ENCODE results near the gene KLRB1. TPM values are rescaled to one million over a fixed set of nuclear protein-coding genes. Genes with fewer than 3 reads are reported as not detected.

Gene KLRB1
- total RNA-seq = 0.19 TPM
- long read RNA-seq = 0 reads

DNA sequence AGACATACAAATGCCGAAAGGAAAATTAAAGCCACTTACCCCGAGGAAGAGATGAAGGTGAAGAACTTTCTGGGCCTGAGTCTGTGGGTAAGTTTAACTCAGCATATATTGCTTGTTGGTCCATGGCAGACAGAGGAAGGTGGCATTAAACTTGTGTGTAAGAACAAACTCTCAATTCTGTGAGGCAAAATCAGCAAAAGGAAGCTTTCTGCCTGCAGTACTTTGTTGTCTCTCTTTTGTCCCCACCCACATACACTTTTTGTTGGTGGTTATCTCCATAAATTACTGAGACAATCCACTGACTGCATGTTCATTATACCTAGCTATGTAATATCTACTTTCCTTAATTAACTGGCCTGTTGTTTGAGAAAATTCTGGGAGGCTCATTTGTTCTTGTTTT is at the start of gene KLRB1:
KLRB1 (minus strand) TSS at position 201 of the 400 bp plus-strand sequence; CDS start at position 124, 77 bp downstream.
- no peaks in the 10 kb centered on the region for H3K27me3 ChIP-seq (ENCODE audit: low read depth)
- no peaks in the 10 kb centered on the region for H3K36me3 ChIP-seq
- H3K9me3 ChIP-seq (replicated peaks) = peaks cover 3% of the 10 kb centered on the region
- H3K4me1 ChIP-seq = no peaks in the 10 kb centered on the region
- TF ChIP-seq, protein P1, sequence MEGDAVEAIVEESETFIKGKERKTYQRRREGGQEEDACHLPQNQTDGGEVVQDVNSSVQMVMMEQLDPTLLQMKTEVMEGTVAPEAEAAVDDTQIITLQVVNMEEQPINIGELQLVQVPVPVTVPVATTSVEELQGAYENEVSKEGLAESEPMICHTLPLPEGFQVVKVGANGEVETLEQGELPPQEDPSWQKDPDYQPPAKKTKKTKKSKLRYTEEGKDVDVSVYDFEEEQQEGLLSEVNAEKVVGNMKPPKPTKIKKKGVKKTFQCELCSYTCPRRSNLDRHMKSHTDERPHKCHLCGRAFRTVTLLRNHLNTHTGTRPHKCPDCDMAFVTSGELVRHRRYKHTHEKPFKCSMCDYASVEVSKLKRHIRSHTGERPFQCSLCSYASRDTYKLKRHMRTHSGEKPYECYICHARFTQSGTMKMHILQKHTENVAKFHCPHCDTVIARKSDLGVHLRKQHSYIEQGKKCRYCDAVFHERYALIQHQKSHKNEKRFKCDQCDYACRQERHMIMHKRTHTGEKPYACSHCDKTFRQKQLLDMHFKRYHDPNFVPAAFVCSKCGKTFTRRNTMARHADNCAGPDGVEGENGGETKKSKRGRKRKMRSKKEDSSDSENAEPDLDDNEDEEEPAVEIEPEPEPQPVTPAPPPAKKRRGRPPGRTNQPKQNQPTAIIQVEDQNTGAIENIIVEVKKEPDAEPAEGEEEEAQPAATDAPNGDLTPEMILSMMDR (IDR thresholded peaks at IDR 0.05; ENCODE audit: borderline replicate concordance) = no peak
- DNase-seq = no peak
- H3K4me3 ChIP-seq = no peak within 1 kb of the TSS
- intact Hi-C loops (cut with micrococcal nuclease) = no loop called here
- H3K27ac ChIP-seq (replicated peaks) = no peak within 1 kb of the TSS

DNA sequence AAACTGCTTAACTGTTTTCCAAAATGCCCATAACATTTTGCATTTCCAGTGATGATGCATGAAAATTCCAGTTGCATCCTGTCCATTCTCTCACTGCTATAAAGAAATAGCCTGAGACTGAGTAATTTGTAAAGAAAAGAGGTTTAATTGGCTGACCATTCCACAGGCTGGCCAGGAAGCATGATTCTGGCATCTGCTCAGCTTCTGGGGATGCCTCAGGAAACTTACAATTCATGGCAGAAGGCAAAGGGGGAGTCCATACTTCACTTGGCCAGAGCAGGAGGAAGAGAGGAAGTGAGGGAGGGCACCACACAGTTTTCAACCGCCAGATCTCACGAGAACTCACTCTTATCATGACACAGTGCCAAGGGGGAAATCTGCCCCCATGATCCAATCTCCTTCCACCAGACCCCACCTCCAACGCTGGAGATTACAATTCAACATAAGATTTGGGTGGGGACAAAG is 43.6 kb upstream of the KLRB1 start:
- DNase-seq = no peak
- Histone ChIP-seq H3K27ac (replicated peaks) (peak overlapping the region; percentile 94), H3K9me3 (replicated peaks) (no peaks in the 10 kb centered on the region), H3K4me1 (peaks cover 53% of the 10 kb centered on the region), H3K4me3 (peak overlapping the region; percentile 1), H3K36me3 (peaks cover 18% of the 10 kb centered on the region), H3K27me3 (ENCODE audit: low read depth) (no peaks in the 10 kb centered on the region)
- intact Hi-C loops (cut with micrococcal nuclease) = no loop called here
- TF ChIP-seq, protein P1 (IDR thresholded peaks at IDR 0.05; ENCODE audit: borderline replicate concordance) = no peak

DNA sequence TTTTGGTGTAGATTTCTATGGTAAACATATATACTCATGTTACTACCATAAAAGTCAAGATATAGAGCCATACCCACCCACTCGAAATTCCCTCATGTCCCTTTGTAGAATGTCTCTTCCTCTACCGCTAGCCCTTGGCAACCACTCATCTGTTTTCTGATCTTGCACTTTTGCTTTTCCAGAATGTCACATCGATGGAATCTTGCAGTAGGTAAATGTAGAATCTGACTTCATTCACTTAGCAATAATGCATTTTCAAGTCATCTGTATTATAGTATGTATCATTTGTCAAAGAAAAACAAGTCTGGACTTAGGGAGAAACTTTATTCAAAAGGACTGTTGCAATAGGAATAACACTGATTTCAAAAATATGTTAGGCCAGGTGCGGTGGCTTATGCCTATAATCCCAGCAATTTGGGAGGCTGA is 42.4 kb upstream of the KLRB1 start:
- intact Hi-C loops (cut with micrococcal nuclease) = no loop called here
- H3K27ac ChIP-seq (replicated peaks) = peak overlapping the region; percentile 94
- H3K4me3 ChIP-seq = peak overlapping the region; percentile 83
- H3K4me1 ChIP-seq = peaks cover 53% of the 10 kb centered on the region
- TF ChIP-seq, protein P1 (IDR thresholded peaks at IDR 0.05; ENCODE audit: borderline replicate concordance) = no peak
- H3K27me3 ChIP-seq (ENCODE audit: low read depth) = no peaks in the 10 kb centered on the region
- DNase-seq = no peak
- no peaks in the 10 kb centered on the region for H3K9me3 ChIP-seq (replicated peaks)
- H3K36me3 ChIP-seq = peaks cover 13% of the 10 kb centered on the region

DNA sequence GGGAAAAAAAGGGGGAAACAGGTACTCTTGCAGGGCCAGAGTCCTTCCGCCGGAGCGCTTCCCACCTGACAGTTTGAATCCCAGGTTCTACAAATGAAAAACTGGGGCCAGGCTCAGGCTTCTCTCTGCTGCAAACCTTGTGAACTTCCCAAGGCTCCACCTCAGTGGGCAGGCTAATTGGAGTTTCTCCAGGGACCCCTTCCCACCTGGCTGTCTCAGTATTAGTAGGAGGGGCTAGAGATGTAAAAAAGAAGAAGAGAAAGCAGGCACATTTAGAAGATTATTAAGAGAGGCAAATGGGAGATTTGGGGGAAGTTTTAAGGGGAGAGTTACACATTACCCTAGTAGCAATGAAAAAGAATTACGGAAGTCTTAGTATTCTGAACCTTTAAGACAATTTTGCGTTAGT is 41.8 kb upstream of the KLRB1 start:
- no peaks in the 10 kb centered on the region for H3K9me3 ChIP-seq (replicated peaks)
- no peaks in the 10 kb centered on the region for H3K27me3 ChIP-seq (ENCODE audit: low read depth)
- TF ChIP-seq, protein P1 (IDR thresholded peaks at IDR 0.05; ENCODE audit: borderline replicate concordance) = no peak
- peak overlapping the region; percentile 83 for H3K4me3 ChIP-seq
- intact Hi-C loops (cut with micrococcal nuclease) = no loop called here
- peaks cover 10% of the 10 kb centered on the region for H3K36me3 ChIP-seq
- peak overlapping the region; percentile 94 for H3K27ac ChIP-seq (replicated peaks)
- peaks cover 53% of the 10 kb centered on the region for H3K4me1 ChIP-seq
- no peak for DNase-seq

DNA sequence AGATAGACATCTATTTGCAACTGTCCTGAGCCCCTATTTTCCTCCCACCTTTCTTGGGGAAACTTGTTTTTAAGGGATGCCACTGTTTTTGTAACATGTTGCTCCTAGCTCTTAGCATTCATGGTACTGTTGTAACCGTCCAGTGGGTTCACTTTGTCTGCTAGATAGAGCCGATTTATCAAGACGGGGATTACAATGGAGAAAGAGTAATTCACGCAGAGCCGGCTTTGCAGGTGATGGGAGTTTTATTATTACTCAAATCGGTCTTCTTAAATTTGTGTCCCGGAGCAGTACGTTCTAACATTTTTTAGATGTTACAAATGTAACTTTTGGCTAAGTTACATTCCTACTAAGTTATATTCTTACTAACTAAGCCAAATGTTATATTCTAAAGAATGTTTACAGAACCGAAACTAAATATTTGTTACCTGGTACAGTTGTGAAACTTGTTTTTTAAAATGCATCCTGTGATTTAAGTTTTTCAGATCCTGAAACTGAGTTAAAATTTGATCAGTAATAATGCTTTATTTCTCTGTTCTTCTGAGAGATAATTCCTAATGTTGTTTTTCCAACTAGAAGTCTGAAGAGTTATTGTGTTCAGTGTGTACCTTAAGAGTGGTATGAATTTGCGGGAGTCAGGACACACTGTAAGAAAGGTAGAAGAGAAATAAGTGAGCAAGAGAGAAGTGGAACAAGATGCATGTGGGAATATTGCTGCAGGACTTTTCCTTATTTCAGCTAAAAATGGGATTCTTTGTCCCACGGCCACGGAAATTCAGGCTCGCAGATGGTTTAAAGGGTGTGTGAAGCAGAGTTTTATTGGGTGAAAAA is 41.2 kb upstream of the KLRB1 start:
- Histone ChIP-seq H3K4me1 (peaks cover 53% of the 10 kb centered on the region), H3K4me3 (peak overlapping the region; percentile 83), H3K27ac (replicated peaks) (peak overlapping the region; percentile 94), H3K36me3 (peaks cover 4% of the 10 kb centered on the region), H3K9me3 (replicated peaks) (no peaks in the 10 kb centered on the region), H3K27me3 (ENCODE audit: low read depth) (no peaks in the 10 kb centered on the region)
- TF ChIP-seq, protein P1 (IDR thresholded peaks at IDR 0.05; ENCODE audit: borderline replicate concordance) = no peak
- DNase-seq = no peak
- intact Hi-C loops (cut with micrococcal nuclease) = no loop called here
